GM12874 (cell line): ENCODE measurements around the gene SHC3.

Experiments
- CTCF ChIP-seq: IDR thresholded peaks from 2 replicates; pipeline ENCODE4 v1.5.1; 2011; ENCODE audit warnings: low read depth, mild to moderate bottlenecking, control low read depth, low read length, moderate library complexity; ENCODE audit not compliant: insufficient read depth

The SHC3 gene

GRCh38 chr9:89022902-89023301, 155.7 kb downstream of the SHC3 start:
- no peak for TF ChIP-seq CTCF

- TF ChIP-seq CTCF = no peak
Measured at GRCh38 chr9:89022001-89022759, 156.4 kb downstream of the SHC3 start.

- no peak for TF ChIP-seq CTCF
Measured at GRCh38 chr9:89021154-89021803, 157.3 kb downstream of the SHC3 start.

DNA sequence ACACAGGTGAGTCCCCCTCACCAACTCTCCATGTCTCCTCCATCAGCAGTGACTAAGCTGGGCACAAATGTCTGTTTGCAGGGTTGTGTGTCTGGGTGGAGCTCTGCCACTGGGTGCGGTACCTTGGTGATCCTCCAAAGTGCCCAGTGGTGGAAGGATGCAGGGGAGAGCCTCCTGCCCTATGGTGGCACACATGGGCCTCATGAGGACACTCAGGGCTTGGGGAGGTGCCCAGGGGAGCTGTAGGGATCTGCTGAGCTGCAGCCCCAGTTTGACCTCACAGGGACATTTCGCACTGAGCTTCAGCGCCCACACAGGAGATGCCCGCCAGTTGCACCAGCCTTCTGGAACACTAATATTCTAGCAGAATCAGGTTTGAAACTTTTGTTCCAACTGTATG, 157.9 kb downstream of the SHC3 start:
- no peak for TF ChIP-seq CTCF

DNA sequence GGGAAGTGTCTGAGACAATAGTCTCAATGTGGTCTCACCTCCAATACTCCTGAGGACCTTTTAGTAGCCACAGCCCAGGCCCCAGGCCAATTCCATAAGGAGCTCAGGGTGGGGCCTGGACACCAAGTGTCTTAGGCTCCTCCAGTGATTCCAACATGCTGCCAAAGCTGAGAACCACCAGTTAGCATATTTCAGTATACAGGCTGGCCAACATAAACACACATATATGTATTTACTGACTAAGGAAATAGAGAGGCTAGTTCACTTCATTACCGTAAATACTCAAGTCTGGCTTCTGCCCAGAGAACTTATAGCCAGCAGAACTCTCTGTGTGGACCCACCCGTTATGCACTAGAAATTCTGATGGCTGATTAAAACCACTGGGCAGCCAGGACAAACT, 163.3 kb downstream of the SHC3 start:
- no peak for TF ChIP-seq CTCF

- no peak for TF ChIP-seq CTCF
Measured at GRCh38 chr9:89014153-89014552, 164.5 kb downstream of the SHC3 start.

GRCh38 chr9:89013660-89014059, 165.0 kb downstream of the SHC3 start:
- TF ChIP-seq CTCF = no peak
